HAP-1 (cell line): ENCODE data around the gene GCG.

Source experiments
- DNase-seq, 2 experiments: peaks; one replicate each; pipeline ENCODE4 v3.0.0-alpha.2; 2016 to 2020; ENCODE audit warnings: low spot score in 2 of 2
- H3K27me3 ChIP-seq: fragments of 250-450 bp; sonication (Bioruptor Pico); 2 replicates; pipeline ENCODE4 v1.5.1; 2020; ENCODE audit warnings: low read depth, mild to moderate bottlenecking, moderate library complexity
- H3K36me3 ChIP-seq: fragments of 250-450 bp; sonication (Bioruptor Pico); replicated peaks from 2 replicates; pipeline ENCODE4 v1.5.1; 2020; ENCODE audit warnings: mild to moderate bottlenecking
- H3K4me1 ChIP-seq: fragments of 250-450 bp; sonication (Bioruptor Pico); 2 replicates; pipeline ENCODE4 v1.5.1; 2020; ENCODE audit warnings: mild to moderate bottlenecking
- H3K4me3 ChIP-seq: fragments of 250-450 bp; sonication (Bioruptor Pico); 2 replicates; pipeline ENCODE4 v1.5.1; 2020; ENCODE audit warnings: mild to moderate bottlenecking, moderate library complexity
- H3K9me3 ChIP-seq: fragments of 250-450 bp; sonication (Bioruptor Pico); 2 replicates; pipeline ENCODE4 v1.5.1; 2020; ENCODE audit warnings: mild to moderate bottlenecking, moderate library complexity
- in situ Hi-C: fragments of 300-500 bp; cut with MboI; formaldehyde crosslinking; loops from 3 replicates; pipeline ENCODE4 v1.14.3; 2020; ENCODE audit warnings: low sequenced_read_pairs, inconsistent platforms, mixed read lengths

The GCG gene

GRCh38 chr2:162152147-162152546, at the start of gene GCG:
Gene GCG, minus strand, starts transcription at chr2:162152247. Its CDS starts 3,069 bp downstream, at chr2:162149178.
- H3K36me3 ChIP-seq, result no peaks in the 10 kb centered on the region
- H3K9me3 ChIP-seq, result no peaks in the 10 kb centered on the region
- H3K27me3 ChIP-seq, result peaks cover 12% of the 10 kb centered on the region; the same call in 1 of the 2 replicates
- no peaks in the 10 kb centered on the region for H3K4me1 ChIP-seq
- DNase-seq, result no peak
- in situ Hi-C loops, result no loop called here
- no peak within 1 kb of the TSS for H3K4me3 ChIP-seq

DNA sequence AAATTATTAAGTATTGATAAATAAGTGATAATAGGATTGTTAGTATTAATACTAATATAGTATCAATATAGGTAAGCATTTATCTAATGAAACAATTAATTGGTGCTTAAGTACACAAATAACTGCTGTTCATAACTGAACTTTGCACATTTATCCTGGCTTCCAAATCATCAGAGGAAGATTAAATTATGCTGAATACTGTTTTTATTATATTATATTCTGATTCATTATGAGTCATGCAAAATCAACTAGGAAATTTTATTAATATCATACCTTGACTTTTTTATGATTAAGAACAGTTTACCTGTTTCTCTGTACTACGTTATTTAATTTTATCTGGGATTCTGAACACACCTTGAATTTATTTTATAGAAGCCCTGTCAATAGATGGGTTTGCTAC, 48.6 kb upstream of the GCG start:
- H3K27me3 ChIP-seq, result 0 out of 2 replicates have a peak, but pooled peaks cover 5% of the 10 kb centered on the region
- H3K4me3 ChIP-seq, result no peak overlapping the region
- H3K36me3 ChIP-seq, result no peaks in the 10 kb centered on the region
- DNase-seq, result no peak
- in situ Hi-C loops, result no loop called here
- H3K9me3 ChIP-seq, result no peaks in the 10 kb centered on the region
- no peaks in the 10 kb centered on the region for H3K4me1 ChIP-seq

DNA sequence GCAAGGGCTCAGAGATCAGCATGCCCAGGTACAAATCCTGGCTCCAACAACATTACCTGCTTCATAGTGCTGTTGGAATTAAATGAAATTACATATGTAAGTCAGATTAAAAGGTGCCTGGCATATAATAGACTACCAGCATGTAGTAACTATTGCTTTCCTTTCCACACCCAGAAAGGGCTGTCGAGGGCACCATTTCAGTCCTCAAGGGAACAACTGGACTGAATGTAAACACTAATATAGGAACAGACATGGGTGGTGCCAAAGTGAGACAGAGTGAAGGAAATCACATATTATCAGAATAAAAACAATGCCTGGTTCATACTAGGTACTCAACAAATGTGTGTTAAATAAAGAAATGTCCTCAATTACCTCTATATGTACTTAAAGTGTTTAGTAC, 47.9 kb upstream of the GCG start:
- Histone ChIP-seq H3K27me3 (0 out of 2 replicates have a peak, but pooled peaks cover 5% of the 10 kb centered on the region), H3K4me3 (no peak overlapping the region), H3K4me1 (no peaks in the 10 kb centered on the region), H3K36me3 (no peaks in the 10 kb centered on the region), H3K9me3 (no peaks in the 10 kb centered on the region)
- no peak for DNase-seq
- in situ Hi-C loops, result no loop called here

- H3K4me3 ChIP-seq, result no peak overlapping the region
- in situ Hi-C loops, result no loop called here
- no peaks in the 10 kb centered on the region for H3K4me1 ChIP-seq
- H3K27me3 ChIP-seq, result 0 out of 2 replicates have a peak, but pooled peaks cover 5% of the 10 kb centered on the region
- no peak for DNase-seq
- H3K36me3 ChIP-seq, result no peaks in the 10 kb centered on the region
- H3K9me3 ChIP-seq, result no peaks in the 10 kb centered on the region
Measured at GRCh38 chr2:162198239-162198638, 46.2 kb upstream of the GCG start.

DNA sequence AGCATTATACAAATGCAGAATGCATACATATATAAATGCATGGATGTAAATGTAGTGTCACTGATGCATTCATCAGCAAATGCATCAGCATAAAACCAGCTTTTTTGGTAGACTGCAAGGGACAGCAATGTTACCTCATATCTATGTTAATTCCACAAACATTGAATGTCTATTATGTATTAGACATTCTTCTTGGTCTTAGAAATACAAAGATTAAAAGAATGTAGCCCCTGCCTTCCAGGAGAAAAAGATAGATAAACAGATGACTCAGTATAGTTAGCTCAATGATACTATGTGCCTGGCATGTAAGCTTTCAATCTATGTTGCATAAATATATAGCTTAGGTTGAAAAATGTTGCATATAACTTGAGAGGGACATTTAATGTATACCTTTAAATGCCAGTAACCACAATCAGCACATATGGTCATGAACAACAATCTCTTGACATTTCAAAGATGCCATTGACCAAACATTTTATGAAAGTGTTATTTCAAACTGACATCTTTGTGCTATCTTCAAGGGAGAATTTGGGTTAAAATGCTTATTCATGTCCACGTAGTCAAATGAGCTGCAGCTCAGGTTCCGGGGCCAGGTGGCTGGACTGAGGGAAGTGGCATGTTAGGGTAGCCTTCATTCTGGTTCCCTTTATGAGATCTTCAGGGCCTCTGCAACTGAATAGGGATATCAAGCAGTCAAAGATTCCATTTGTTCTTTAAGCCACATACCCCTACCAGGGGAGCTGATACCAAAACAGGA, 45.2 kb upstream of the GCG start:
- in situ Hi-C loops, result no loop called here

GRCh38 chr2:162196638-162197037, 44.6 kb upstream of the GCG start:
- no peaks in the 10 kb centered on the region for H3K4me1 ChIP-seq
- H3K9me3 ChIP-seq, result no peaks in the 10 kb centered on the region
- no peak for DNase-seq
- H3K36me3 ChIP-seq, result no peaks in the 10 kb centered on the region
- H3K4me3 ChIP-seq, result no peak overlapping the region
- H3K27me3 ChIP-seq, result 0 out of 2 replicates have a peak, but pooled peaks cover 5% of the 10 kb centered on the region
- in situ Hi-C loops, result no loop called here

More for the DNA sequence above, 45.2 kb upstream of the GCG start:
- Histone ChIP-seq H3K4me3 (no peak overlapping the region), H3K9me3 (no peaks in the 10 kb centered on the region), H3K27me3 (0 out of 2 replicates have a peak, but pooled peaks cover 5% of the 10 kb centered on the region), H3K36me3 (no peaks in the 10 kb centered on the region), H3K4me1 (no peaks in the 10 kb centered on the region)
- no peak for DNase-seq

GRCh38 chr2:162188451-162188850, 36.4 kb upstream of the GCG start:
- Histone ChIP-seq H3K4me1 (no peaks in the 10 kb centered on the region), H3K4me3 (no peak overlapping the region), H3K27me3 (no peaks in the 10 kb centered on the region; the same call in 1 of the 2 replicates), H3K9me3 (no peaks in the 10 kb centered on the region), H3K36me3 (no peaks in the 10 kb centered on the region)
- in situ Hi-C loops, result no loop called here
- no peak for DNase-seq

GRCh38 chr2:162185541-162186232, 33.6 kb upstream of the GCG start:
- peaks cover 3% of the 10 kb centered on the region for H3K27me3 ChIP-seq
- in situ Hi-C loops, result no loop called here
- no peaks in the 10 kb centered on the region for H3K36me3 ChIP-seq
- H3K4me1 ChIP-seq, result no peaks in the 10 kb centered on the region
- H3K4me3 ChIP-seq, result no peak overlapping the region
- DNase-seq, result no peak
- no peaks in the 10 kb centered on the region for H3K9me3 ChIP-seq

- in situ Hi-C loops, result no loop called here
- Histone ChIP-seq H3K4me1 (no peaks in the 10 kb centered on the region), H3K9me3 (no peaks in the 10 kb centered on the region), H3K36me3 (no peaks in the 10 kb centered on the region), H3K27me3 (peaks cover 3% of the 10 kb centered on the region), H3K4me3 (no peak overlapping the region)
- no peak for DNase-seq
Measured at GRCh38 chr2:162184821-162185450, 32.9 kb upstream of the GCG start.

DNA sequence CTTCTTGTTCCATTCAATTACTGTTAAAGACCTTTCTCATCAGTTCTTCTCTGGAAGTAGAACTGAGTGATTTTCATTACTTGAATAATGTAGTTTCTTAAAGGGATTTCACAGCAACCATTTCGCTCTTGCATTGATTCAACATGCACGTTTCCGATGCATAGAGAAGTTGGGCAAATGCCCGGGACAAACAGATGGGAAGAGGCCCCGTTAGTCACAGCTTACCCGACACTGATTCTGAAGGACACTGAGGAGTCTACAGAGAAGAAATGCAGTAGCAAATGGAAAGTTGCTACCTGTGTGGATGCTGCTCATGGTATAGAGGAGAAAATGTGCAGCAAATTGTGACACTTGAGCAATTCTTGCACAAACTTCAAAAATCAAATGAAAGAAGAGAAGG, 32.3 kb upstream of the GCG start:
- no peak for DNase-seq
- H3K4me3 ChIP-seq, result no peak overlapping the region
- H3K4me1 ChIP-seq, result no peaks in the 10 kb centered on the region
- H3K9me3 ChIP-seq, result no peaks in the 10 kb centered on the region
- no peaks in the 10 kb centered on the region for H3K36me3 ChIP-seq
- H3K27me3 ChIP-seq, result peaks cover 3% of the 10 kb centered on the region
- in situ Hi-C loops, result no loop called here

DNA sequence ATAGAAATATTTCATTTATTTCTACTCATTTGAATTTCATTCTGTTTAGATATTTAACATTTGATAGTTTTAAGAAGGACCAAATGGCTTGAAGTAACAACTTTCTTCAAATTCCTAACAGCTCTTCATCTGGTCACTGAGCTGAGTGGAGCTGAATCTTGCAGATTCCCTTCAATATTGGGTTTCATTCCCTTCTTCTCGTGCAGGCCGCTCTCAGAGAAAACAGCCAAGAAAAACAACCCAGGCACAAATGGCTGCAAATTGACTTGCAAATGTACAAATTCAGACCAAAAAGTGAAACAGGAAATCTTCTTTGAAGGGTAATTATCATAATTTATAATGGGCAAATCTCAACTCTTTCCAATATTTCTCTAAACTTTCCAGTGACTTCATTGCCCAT, 30.3 kb upstream of the GCG start:
- Histone ChIP-seq H3K27me3 (peaks cover 3% of the 10 kb centered on the region), H3K4me3 (no peak overlapping the region), H3K4me1 (no peaks in the 10 kb centered on the region), H3K9me3 (no peaks in the 10 kb centered on the region), H3K36me3 (no peaks in the 10 kb centered on the region)
- no peak for DNase-seq
- in situ Hi-C loops, result no loop called here

- in situ Hi-C loops, result no loop called here
- H3K4me1 ChIP-seq, result no peaks in the 10 kb centered on the region
- no peaks in the 10 kb centered on the region for H3K9me3 ChIP-seq
- H3K27me3 ChIP-seq, result peaks cover 12% of the 10 kb centered on the region
- H3K36me3 ChIP-seq, result no peaks in the 10 kb centered on the region
- DNase-seq, result no peak
- no peak overlapping the region for H3K4me3 ChIP-seq
Measured at GRCh38 chr2:162177301-162177700, 25.3 kb upstream of the GCG start.

DNA sequence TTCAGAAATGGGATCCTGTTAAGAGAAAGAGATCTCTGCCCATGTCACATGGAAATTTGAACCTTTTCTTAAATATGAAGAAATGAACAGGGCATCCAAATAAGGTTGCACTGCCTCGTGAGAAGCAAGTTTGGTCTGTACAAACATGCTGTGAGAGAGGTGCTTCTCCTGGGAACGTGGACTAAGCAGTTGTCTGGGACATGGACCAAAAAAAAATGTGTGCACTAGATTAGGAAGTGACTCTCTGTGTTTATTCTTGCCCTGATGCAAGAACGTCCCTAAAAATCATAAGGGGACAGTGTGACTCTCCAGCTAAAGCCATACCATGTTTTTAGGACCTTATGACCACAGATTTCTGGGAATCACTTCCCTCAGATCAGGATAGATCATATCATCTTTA, 23.7 kb upstream of the GCG start:
- Histone ChIP-seq H3K4me1 (no peaks in the 10 kb centered on the region), H3K27me3 (peaks cover 11% of the 10 kb centered on the region), H3K9me3 (no peaks in the 10 kb centered on the region), H3K4me3 (no peak overlapping the region), H3K36me3 (no peaks in the 10 kb centered on the region)
- no peak for DNase-seq
- in situ Hi-C loops, result no loop called here

GRCh38 chr2:162174746-162175145, 22.7 kb upstream of the GCG start:
- H3K4me3 ChIP-seq, result no peak overlapping the region
- no peaks in the 10 kb centered on the region for H3K9me3 ChIP-seq
- no peaks in the 10 kb centered on the region for H3K36me3 ChIP-seq
- no peaks in the 10 kb centered on the region for H3K4me1 ChIP-seq
- peaks cover 16% of the 10 kb centered on the region for H3K27me3 ChIP-seq
- no peak for DNase-seq
- in situ Hi-C loops, result no loop called here
